DOHH2 (cell line): Measurements from ENCODE around the gene FAM210A.

Source experiments
- H3F3A ChIP-seq: fragments of 200-600 bp; sonication (generic), shearing (Covaris generic); 2 replicates; pipeline ENCODE4 v1.6.0; 2016; ENCODE audit warnings: antibody characterized with exemption, mild to moderate bottlenecking; ENCODE audit not compliant: control insufficient read depth, insufficient read depth
- H3K27ac ChIP-seq: fragments of 200-600 bp; sonication (generic); 2 replicates; pipeline ENCODE4 v1.5.1; 2014; ENCODE audit warnings: low read depth, mild to moderate bottlenecking, low read length, moderate library complexity
- H3K27me3 ChIP-seq: fragments of 200-600 bp; sonication (generic); 2 replicates; pipeline ENCODE4 v1.6.1; 2014; ENCODE audit warnings: mild to moderate bottlenecking, low read length, mixed read lengths; ENCODE audit not compliant: control insufficient read depth
- H3K36me3 ChIP-seq: fragments of 200-600 bp; sonication (generic); 2 replicates; pipeline ENCODE4 v1.6.1; 2014; ENCODE audit warnings: mild to moderate bottlenecking, low read length, moderate library complexity, mixed read lengths; ENCODE audit not compliant: control insufficient read depth
- H3K4me1 ChIP-seq: fragments of 200-600 bp; sonication (generic); 2 replicates; pipeline ENCODE4 v1.6.1; 2014; ENCODE audit warnings: mild to moderate bottlenecking, low read length, mixed read lengths; ENCODE audit not compliant: control insufficient read depth
- H3K4me2 ChIP-seq: fragments of 200-600 bp; sonication (generic); 2 replicates; pipeline ENCODE4 v1.6.0; 2014; ENCODE audit warnings: mild to moderate bottlenecking, low read length, moderate library complexity
- H3K4me3 ChIP-seq: fragments of 200-600 bp; sonication (generic); 2 replicates; pipeline ENCODE4 v1.5.1; 2014; ENCODE audit warnings: mild to moderate bottlenecking, low read length, mixed read lengths
- H3K79me2 ChIP-seq: fragments of 200-600 bp; sonication (generic); 2 replicates; pipeline ENCODE4 v1.6.1; 2014; ENCODE audit warnings: mild to moderate bottlenecking, low read length, mixed read lengths; ENCODE audit not compliant: control insufficient read depth
- H3K9me2 ChIP-seq: fragments of 200-600 bp; sonication (generic); replicated peaks from 2 replicates; pipeline ENCODE4 v1.6.1; 2014; ENCODE audit warnings: mild to moderate bottlenecking, low read length, mixed read lengths; ENCODE audit not compliant: control insufficient read depth
- H3K9me3 ChIP-seq: fragments of 200-600 bp; sonication (generic); 2 replicates; pipeline ENCODE4 v1.6.1; 2014; ENCODE audit warnings: antibody characterized with exemption, low read length, mixed read lengths; ENCODE audit not compliant: control insufficient read depth, insufficient read depth
- H4K20me1 ChIP-seq: fragments of 200-600 bp; sonication (generic); 2 replicates; pipeline ENCODE4 v1.6.0; 2014; ENCODE audit warnings: low read depth, mild to moderate bottlenecking, antibody characterized with exemption, low read length, moderate library complexity; ENCODE audit not compliant: control insufficient read depth, insufficient read depth
- CTCF ChIP-seq: fragments of 200-600 bp; sonication (generic); IDR thresholded peaks from one replicate; pipeline ENCODE4 v1.5.1; 2014; ENCODE audit warnings: antibody characterized with exemption, mild to moderate bottlenecking, low read depth, low read length; ENCODE audit not compliant: poor library complexity, severe bottlenecking
- EZH2phosphoT487 ChIP-seq: fragments of 200-600 bp; sonication (generic); IDR thresholded peaks from 2 replicates; pipeline ENCODE4 v1.6.1; 2017; ENCODE audit warnings: borderline replicate concordance, mild to moderate bottlenecking, antibody characterized with exemption, low read length, moderate library complexity, mixed read lengths

FAM210A gene

DNA sequence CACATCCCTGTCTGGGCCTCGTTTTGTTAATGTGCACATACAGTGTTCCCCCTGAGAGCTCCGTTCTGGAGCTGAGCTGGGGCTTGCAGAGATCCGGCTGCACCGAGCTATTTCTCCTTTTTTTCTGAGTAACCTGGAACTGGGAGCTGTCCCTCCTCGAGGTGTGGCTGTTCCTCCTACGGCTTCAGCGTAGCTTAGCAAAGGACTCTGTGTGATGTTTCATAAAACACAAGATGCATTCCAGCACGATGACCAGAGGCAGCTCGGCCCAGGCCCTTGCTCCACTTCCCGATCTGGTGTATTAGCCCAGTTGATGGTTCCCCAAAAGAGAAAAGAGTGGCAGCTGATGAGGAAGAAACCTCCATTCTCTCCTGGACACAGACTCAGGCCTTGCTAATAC is 103.0 kb downstream of the FAM210A start:
- Histone ChIP-seq H4K20me1 (no peaks in the 10 kb centered on the region), H3F3A (peaks cover under 1% of the 10 kb centered on the region; the same call in 1 of the 2 replicates), H3K27me3 (no peaks in the 10 kb centered on the region), H3K4me1 (peaks cover 5% of the 10 kb centered on the region; the same call in 1 of the 2 replicates), H3K9me3 (no peaks in the 10 kb centered on the region), H3K9me2 (no peaks in the 10 kb centered on the region), H3K36me3 (peaks cover 18% of the 10 kb centered on the region; the same call in 1 of the 2 replicates), H3K4me3 (no peak overlapping the region), H3K27ac (no peak overlapping the region), H3K79me2 (peaks cover 29% of the 10 kb centered on the region), H3K4me2 (no peak overlapping the region)
- TF ChIP-seq CTCF (no peak), EZH2phosphoT487 (no peak)

DNA sequence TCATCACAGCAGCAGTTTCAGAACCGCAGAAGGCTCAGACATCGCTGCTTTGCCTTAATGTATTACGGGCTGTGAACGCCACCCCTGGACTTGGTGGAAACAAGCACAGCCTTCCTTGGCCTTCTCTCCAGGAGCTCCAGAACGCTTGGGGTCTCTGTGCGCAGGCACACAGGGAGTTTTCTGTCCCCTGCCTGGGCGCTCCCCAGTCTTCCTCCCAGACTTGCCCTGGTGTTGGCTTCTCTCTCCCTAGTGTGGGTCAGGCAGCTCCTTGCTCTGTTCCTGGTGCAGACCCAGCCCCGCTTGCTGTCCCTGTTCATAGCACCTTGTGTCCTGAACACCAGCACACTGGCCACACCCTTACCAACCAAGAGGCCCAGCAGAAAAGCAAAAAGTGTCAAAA is 103.6 kb downstream of the FAM210A start:
- peaks cover 3% of the 10 kb centered on the region; the same call in 1 of the 2 replicates for H3F3A ChIP-seq
- H3K4me1 ChIP-seq = peaks cover 4% of the 10 kb centered on the region
- H3K4me2 ChIP-seq = no peak overlapping the region
- TF ChIP-seq CTCF (no peak), EZH2phosphoT487 (no peak)
- no peak overlapping the region for H3K4me3 ChIP-seq
- no peaks in the 10 kb centered on the region for H4K20me1 ChIP-seq
- peaks cover 32% of the 10 kb centered on the region for H3K79me2 ChIP-seq
- H3K9me3 ChIP-seq = no peaks in the 10 kb centered on the region
- H3K27ac ChIP-seq = no peak overlapping the region
- no peaks in the 10 kb centered on the region for H3K9me2 ChIP-seq
- peaks cover 18% of the 10 kb centered on the region; the same call in 1 of the 2 replicates for H3K36me3 ChIP-seq
- H3K27me3 ChIP-seq = no peaks in the 10 kb centered on the region

DNA sequence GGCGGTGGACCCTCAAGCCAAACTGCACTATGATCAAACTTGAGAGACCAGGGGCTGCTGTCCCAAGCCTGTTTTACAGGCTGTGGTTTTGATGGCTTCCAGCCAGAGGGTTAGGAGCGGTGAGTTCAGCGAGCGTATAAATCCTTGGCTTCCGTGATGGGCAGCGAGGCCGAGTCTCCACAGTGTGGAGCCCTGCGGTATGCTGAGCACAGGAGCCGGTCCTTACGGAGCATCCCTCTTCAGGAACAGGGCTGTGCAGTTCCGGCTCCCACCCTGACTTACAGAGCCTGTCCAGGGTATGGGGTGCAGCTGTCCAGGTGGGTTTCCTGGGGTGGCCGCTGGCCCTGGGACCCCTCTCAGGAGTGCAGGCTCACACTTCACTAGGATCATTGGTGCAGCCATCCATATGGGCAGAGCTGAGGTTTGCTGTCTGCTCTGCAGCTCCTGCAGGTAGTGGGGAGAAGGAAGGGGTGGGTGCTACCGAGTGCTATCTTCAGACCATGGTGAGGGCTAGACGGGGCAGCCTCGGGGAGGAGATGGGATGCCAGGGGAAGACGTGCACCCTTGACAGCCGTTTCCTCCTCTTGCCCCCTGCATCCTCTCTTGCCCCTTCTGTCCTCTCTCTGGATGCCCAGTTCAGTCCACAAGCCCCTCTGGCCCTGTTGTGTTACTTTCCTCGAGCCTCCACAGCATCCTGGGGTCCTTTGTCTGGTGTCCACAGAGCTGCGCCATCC is 104.3 kb downstream of the FAM210A start:
- Histone ChIP-seq H3K27ac (no peak overlapping the region), H3K4me2 (no peak overlapping the region), H4K20me1 (no peaks in the 10 kb centered on the region), H3K4me1 (peaks cover 9% of the 10 kb centered on the region), H3K9me3 (no peaks in the 10 kb centered on the region), H3K9me2 (no peaks in the 10 kb centered on the region), H3K79me2 (peaks cover 32% of the 10 kb centered on the region), H3F3A (peaks cover 3% of the 10 kb centered on the region; the same call in 1 of the 2 replicates), H3K27me3 (no peaks in the 10 kb centered on the region), H3K4me3 (no peak overlapping the region), H3K36me3 (peaks cover 18% of the 10 kb centered on the region; the same call in 1 of the 2 replicates)
- TF ChIP-seq EZH2phosphoT487 (no peak), CTCF (no peak)
